Sigmoid colon (tissue), 7 donors: ENCODE data around the gene AK5. TPM values are rescaled to one million over a fixed set of nuclear protein-coding genes. Genes with fewer than 3 reads are reported as not detected.

Experiments
- DNase-seq: peaks from one replicate; pipeline ENCODE4 v3.0.0-alpha.2; 2019
- H3K27ac ChIP-seq, 4 donors: fragments of 200-600 bp; sonication (generic); one replicate each; pipeline ENCODE4 v1.5.1; 2016 to 2019; ENCODE audit warnings: mild to moderate bottlenecking in 1 of 4
- H3K27me3 ChIP-seq, 3 donors: fragments of 200-600 bp; sonication (generic); one replicate each; pipeline ENCODE4 v1.5.1; 2019; ENCODE audit warnings: mild to moderate bottlenecking in 1 of 3
- H3K36me3 ChIP-seq, 4 donors: fragments of 200-600 bp; sonication (generic); one replicate each; pipeline ENCODE4 v1.5.1; 2016 to 2019
- H3K4me1 ChIP-seq, 4 donors: fragments of 200-600 bp; sonication (generic); one replicate each; pipeline ENCODE4 v1.5.1; 2017 to 2019
- H3K4me3 ChIP-seq, 4 donors: fragments of 200-600 bp; sonication (generic); one replicate each; pipeline ENCODE4 v1.5.1; 2017 to 2019; ENCODE audit warnings: mild to moderate bottlenecking in 2 of 4, moderate library complexity in 1 of 4
- H3K9me3 ChIP-seq, 4 donors: fragments of 200-600 bp in 3 of 4; sonication (generic) in 3 of 4; one replicate each; pipeline versions ENCODE4 v1.5.1 to v1.6.1; 2013 to 2019
- CTCF ChIP-seq, 4 experiments: fragments of 450-650 bp in 3 of 4; fragments of 200-600 bp in 1 of 4; IDR thresholded peaks; one replicate each; pipeline ENCODE4 v1.5.1; 2016 to 2019; ENCODE audit warnings: antibody characterized with exemption in 4 of 4, mild to moderate bottlenecking in 3 of 4, moderate library complexity in 2 of 4
- EP300 ChIP-seq, 4 donors: sonication (generic); formaldehyde crosslinking; IDR thresholded peaks; one replicate each; pipeline ENCODE4 v1.6.1; 2017; ENCODE audit warnings: antibody characterized with exemption in 4 of 4
- POLR2A ChIP-seq, 2 donors: fragments of 450-650 bp; IDR thresholded peaks; one replicate each; pipeline ENCODE4 v1.6.1; 2016; ENCODE audit warnings: antibody characterized with exemption in 2 of 2, mild to moderate bottlenecking in 2 of 2, moderate library complexity in 2 of 2
- POLR2AphosphoS5 ChIP-seq, 4 donors: sonication (generic); formaldehyde crosslinking; IDR thresholded peaks; one replicate each; pipeline ENCODE4 v1.6.1; 2017; ENCODE audit warnings: antibody characterized with exemption in 4 of 4
- WGBS, 2 donors: extraction: QIAGEN DNeasy Blood & Tissue Kit; methylation state at CpG; one replicate each; pipeline ENCODE4 v1.1.7; 2013; 5-methylcytosine and 5-hydroxymethylcytosine counted together
- intact Hi-C: fragments of 100-400 bp; cut with DNase I; formaldehyde crosslinking; loops from one replicate; pipeline ENCODE4 v1.15.1; 2023
- polyA plus RNA-seq, 3 donors: library from polyadenylated mRNA; stranded (reverse); fragments of 200-250 nt; gene quantifications; one replicate each; pipeline ENCODE4 v1.2.3, GENCODE V29; 2013
- total RNA-seq, 4 donors: library from RNA; depleted of rRNA; stranded (reverse); fragments of >200 nt; gene quantifications; one replicate each; pipeline ENCODE4 v1.1.0, GENCODE V29; 2016
- donor health status: healthy with polysubstance abuse.
- donor health status: Bipolar disorder and iron deficiency.
- donor health status: healthy.

The AK5 gene
- total and polyA plus RNA-seq, 7 donors: 0.33 to 6.1 (median 1.9) TPM; not detected in 1

DNA sequence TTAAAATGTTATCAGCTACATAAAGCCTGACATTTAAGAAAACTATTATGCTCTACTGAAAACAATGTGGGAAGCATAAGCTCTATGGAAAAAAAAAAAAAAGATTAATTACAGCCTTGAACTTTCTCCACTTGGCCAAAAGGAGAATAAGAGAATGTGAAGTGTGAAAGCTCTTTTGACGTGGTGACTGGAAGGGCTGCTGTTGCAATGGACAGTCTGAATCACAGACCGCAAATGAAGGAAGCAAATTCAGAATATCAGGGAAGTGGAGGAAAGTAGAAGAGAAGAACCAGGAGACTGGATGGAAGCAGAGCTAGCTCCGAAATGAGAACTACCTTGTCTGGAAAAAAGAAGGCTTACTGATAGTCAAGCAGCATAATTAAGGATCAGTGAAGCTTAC, 106.8 kb downstream of the AK5 start:
- intact Hi-C loops: no loop called here
- DNase-seq: no peak
- no peaks in the 10 kb centered on the region for H3K27me3 ChIP-seq
- WGBS, 2 donors: 67 to 79% methylated on average over 3 of the region's 3 CpGs
- TF ChIP-seq EP300 (IDR thresholded peaks at IDR 0.05) (no peak), POLR2A (IDR thresholded peaks at IDR 0.05) (no peak), POLR2AphosphoS5 (IDR thresholded peaks at IDR 0.05) (no peak), CTCF (IDR thresholded peaks at IDR 0.05) (no peak)
- H3K36me3 ChIP-seq: no peaks in the 10 kb centered on the region
- no peak overlapping the region for H3K27ac ChIP-seq
- H3K4me3 ChIP-seq: no peak overlapping the region
- H3K4me1 ChIP-seq: no peaks in the 10 kb centered on the region
- no peaks in the 10 kb centered on the region for H3K9me3 ChIP-seq

DNA sequence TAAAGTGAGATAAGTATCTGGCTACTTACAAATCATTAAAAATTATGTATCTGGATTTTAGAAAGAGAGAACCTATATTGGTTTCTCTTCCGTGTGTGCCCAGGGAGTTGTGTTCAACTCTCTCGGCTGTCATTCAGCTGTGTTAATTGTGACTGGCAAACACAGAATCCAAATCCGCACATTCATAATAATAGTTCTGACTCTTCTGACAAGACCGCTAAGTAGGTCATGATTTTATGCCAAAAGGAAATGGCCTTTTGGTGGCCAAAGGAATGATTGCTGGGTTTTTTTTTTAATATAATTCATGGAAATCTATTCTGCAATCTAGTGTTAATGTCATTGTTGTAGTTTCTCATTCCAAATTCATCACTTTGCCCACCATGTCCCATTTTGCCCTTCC, 110.7 kb downstream of the AK5 start:
- 89 to 95% methylated on average over 4 of the region's 4 CpGs for WGBS, 2 donors

GRCh38 chr1:77394166-77394565, 112.3 kb downstream of the AK5 start:
- intact Hi-C loops: no loop called here
- 39 to 73% methylated on average over 2 of the region's 2 CpGs for WGBS, 2 donors

More for the DNA sequence above, 110.7 kb downstream of the AK5 start:
- DNase-seq: no peak
- Histone ChIP-seq H3K36me3 (no peaks in the 10 kb centered on the region), H3K4me1 (no peaks in the 10 kb centered on the region), H3K27me3 (no peaks in the 10 kb centered on the region), H3K9me3 (no peaks in the 10 kb centered on the region), H3K27ac (no peak overlapping the region), H3K4me3 (no peak overlapping the region)
- TF ChIP-seq EP300 (IDR thresholded peaks at IDR 0.05) (no peak), CTCF (IDR thresholded peaks at IDR 0.05) (no peak), POLR2AphosphoS5 (IDR thresholded peaks at IDR 0.05) (no peak), POLR2A (IDR thresholded peaks at IDR 0.05) (no peak)
- intact Hi-C loops: no loop called here

GRCh38 chr1:77395051-77395450, 113.2 kb downstream of the AK5 start:
- TF ChIP-seq POLR2A (IDR thresholded peaks at IDR 0.05) (no peak), POLR2AphosphoS5 (IDR thresholded peaks at IDR 0.05) (no peak), EP300 (IDR thresholded peaks at IDR 0.05) (no peak)
- no peak overlapping the region for H3K4me3 ChIP-seq
- H3K36me3 ChIP-seq: no peaks in the 10 kb centered on the region
- H3K27ac ChIP-seq: no peak overlapping the region
- DNase-seq: no peak
- no peaks in the 10 kb centered on the region for H3K4me1 ChIP-seq
- no peaks in the 10 kb centered on the region for H3K9me3 ChIP-seq
- H3K27me3 ChIP-seq: no peaks in the 10 kb centered on the region
- intact Hi-C loops: no loop called here

More at GRCh38 chr1:77394166-77394565, 112.3 kb downstream of the AK5 start:
- Histone ChIP-seq H3K4me1 (no peaks in the 10 kb centered on the region), H3K4me3 (no peak overlapping the region), H3K27me3 (no peaks in the 10 kb centered on the region), H3K9me3 (no peaks in the 10 kb centered on the region), H3K27ac (no peak overlapping the region), H3K36me3 (no peaks in the 10 kb centered on the region)
- TF ChIP-seq POLR2A (IDR thresholded peaks at IDR 0.05) (no peak), CTCF (IDR thresholded peaks at IDR 0.05) (no peak), EP300 (IDR thresholded peaks at IDR 0.05) (no peak), POLR2AphosphoS5 (IDR thresholded peaks at IDR 0.05) (no peak)
- no peak for DNase-seq

- Histone ChIP-seq H3K4me3 (no peak overlapping the region), H3K36me3 (no peaks in the 10 kb centered on the region), H3K27me3 (no peaks in the 10 kb centered on the region), H3K4me1 (no peaks in the 10 kb centered on the region), H3K9me3 (no peaks in the 10 kb centered on the region), H3K27ac (no peak overlapping the region)
- intact Hi-C loops: no loop called here
- WGBS, 2 donors: 50 to 76% methylated on average over 3 of the region's 3 CpGs
- TF ChIP-seq EP300 (IDR thresholded peaks at IDR 0.05) (no peak), POLR2A (IDR thresholded peaks at IDR 0.05) (no peak), CTCF (IDR thresholded peaks at IDR 0.05) (no peak)
- DNase-seq: no peak
These were observed 116.3 kb downstream of the AK5 start for GRCh38 chr1:77398152-77398551.
